Thyroid gland (tissue), 4 donors: ENCODE measurements around the gene SASH1.

Experiments
- CTCF ChIP-seq, 6 experiments: fragments of 200-600 bp in 3 of 6; fragments of 450-650 bp in 3 of 6; sonication (generic) in 3 of 6; IDR thresholded peaks; one replicate each; pipeline ENCODE4 v1.5.1; 2016 to 2019; ENCODE audit warnings: antibody characterized with exemption in 6 of 6, mild to moderate bottlenecking in 2 of 6, inconsistent platforms in 1 of 6, moderate library complexity in 1 of 6
- POLR2A ChIP-seq, 2 donors: fragments of 450-650 bp; IDR thresholded peaks; one replicate each; pipeline ENCODE4 v1.6.1; 2017; ENCODE audit warnings: antibody characterized with exemption in 2 of 2, mild to moderate bottlenecking in 2 of 2, moderate library complexity in 1 of 2

DNA sequence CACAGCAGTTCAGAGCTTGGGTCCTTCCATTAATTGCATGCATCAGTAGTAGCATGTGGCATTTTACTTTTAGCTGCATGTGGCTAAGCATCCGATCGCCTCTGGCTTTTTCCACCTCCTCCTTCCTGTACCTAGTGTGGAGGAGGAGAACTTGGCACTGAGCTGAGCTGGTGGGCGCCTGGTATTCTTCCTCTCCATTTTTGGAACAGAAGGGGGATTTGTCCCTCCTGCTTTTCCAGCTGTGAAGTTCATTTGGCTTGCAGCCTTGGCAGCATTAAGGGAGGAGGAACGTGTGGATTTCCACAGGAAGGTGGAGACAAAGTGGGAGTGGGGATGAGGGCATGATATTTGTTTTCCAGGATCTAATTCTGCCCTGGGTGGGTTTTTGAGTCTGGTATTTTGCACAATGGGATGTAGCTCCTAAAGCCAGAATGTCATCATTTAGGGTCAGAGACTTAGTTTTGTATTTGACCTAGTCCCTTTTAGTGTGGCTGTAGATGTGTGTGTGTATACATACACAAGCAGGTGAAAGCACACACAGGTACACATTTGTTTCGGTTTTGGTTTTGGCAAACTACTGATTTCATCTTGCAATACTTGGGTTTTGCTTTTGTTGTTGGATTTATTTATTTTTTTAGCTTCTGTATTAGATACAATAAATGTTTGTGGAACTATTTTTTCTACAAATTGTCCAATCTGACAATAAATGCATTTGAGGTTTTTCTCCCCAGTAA is 90.0 kb downstream of the SASH1 start:
- TF ChIP-seq CTCF (IDR thresholded peaks at IDR 0.05) (peak in 1 of 6 experiments; percentile 8), POLR2A (IDR thresholded peaks at IDR 0.05) (peak in 1 of 2 donors; percentile 49)
